ENCODE data around the gene TRERF1. TPM values are rescaled to one million over a fixed set of nuclear protein-coding genes. Genes with fewer than 3 reads are reported as not detected.
A peak's percentile ranks its signal among the peaks of the same experiment; 100 is the strongest.

Gene TRERF1
- total RNA-seq, 1 donor from 2014 or later, result 13.2 TPM

- peaks cover 10% of the 10 kb centered on the region for H3K36me3 Mint-ChIP-seq
- no peaks in the 10 kb centered on the region for H3K27me3 Mint-ChIP-seq
- no peak for TF ChIP-seq CTCF (conservative IDR thresholded peaks at IDR 0.05)
- peaks cover 30% of the 10 kb centered on the region for H3K4me1 Mint-ChIP-seq (ENCODE audit: unreplicated experiment)
- no peak overlapping the region for H3K4me3 Mint-ChIP-seq
- no peak for DNase-seq (ENCODE audit: extremely low spot score, unreplicated experiment)
- H3K9me3 Mint-ChIP-seq, result peaks cover 4% of the 10 kb centered on the region
- H3K27ac Mint-ChIP-seq, result peak overlapping the region; percentile 1
Measured at GRCh38 chr6:42428326-42429041, 23.2 kb downstream of the TRERF1 start.

- Mint-ChIP-seq H3K36me3 (peaks cover 11% of the 10 kb centered on the region), H3K4me1 (ENCODE audit: unreplicated experiment) (peaks cover 30% of the 10 kb centered on the region), H3K4me3 (no peak overlapping the region), H3K27me3 (no peaks in the 10 kb centered on the region), H3K27ac (no peak overlapping the region), H3K9me3 (no peaks in the 10 kb centered on the region)
- DNase-seq (ENCODE audit: extremely low spot score, unreplicated experiment), result no peak
- TF ChIP-seq CTCF (conservative IDR thresholded peaks at IDR 0.05), result no peak
Measured at GRCh38 chr6:42427871-42428270, 23.9 kb downstream of the TRERF1 start.

- peaks cover 14% of the 10 kb centered on the region for H3K36me3 Mint-ChIP-seq
- no peak overlapping the region for H3K4me3 Mint-ChIP-seq
- no peaks in the 10 kb centered on the region for H3K27me3 Mint-ChIP-seq
- no peak for DNase-seq (ENCODE audit: extremely low spot score, unreplicated experiment)
- peaks cover 26% of the 10 kb centered on the region for H3K4me1 Mint-ChIP-seq (ENCODE audit: unreplicated experiment)
- no peak overlapping the region for H3K27ac Mint-ChIP-seq
- no peak for TF ChIP-seq CTCF (conservative IDR thresholded peaks at IDR 0.05)
- H3K9me3 Mint-ChIP-seq, result no peaks in the 10 kb centered on the region
Measured at GRCh38 chr6:42426191-42426590, 25.5 kb downstream of the TRERF1 start.

- Mint-ChIP-seq H3K9me3 (no peaks in the 10 kb centered on the region), H3K4me3 (no peak overlapping the region), H3K27me3 (no peaks in the 10 kb centered on the region), H3K27ac (no peak overlapping the region), H3K4me1 (ENCODE audit: unreplicated experiment) (peaks cover 29% of the 10 kb centered on the region), H3K36me3 (peaks cover 14% of the 10 kb centered on the region)
- TF ChIP-seq CTCF (conservative IDR thresholded peaks at IDR 0.05), result no peak
- DNase-seq (ENCODE audit: extremely low spot score, unreplicated experiment), result no peak
Measured at GRCh38 chr6:42424906-42425474, 26.7 kb downstream of the TRERF1 start.

- Mint-ChIP-seq H3K36me3 (peaks cover 9% of the 10 kb centered on the region), H3K4me1 (ENCODE audit: unreplicated experiment) (peaks cover 27% of the 10 kb centered on the region), H3K27me3 (no peaks in the 10 kb centered on the region), H3K9me3 (no peaks in the 10 kb centered on the region), H3K4me3 (no peak overlapping the region), H3K27ac (no peak overlapping the region)
- no peak for TF ChIP-seq CTCF (conservative IDR thresholded peaks at IDR 0.05)
- no peak for DNase-seq (ENCODE audit: extremely low spot score, unreplicated experiment)
Measured at GRCh38 chr6:42423244-42423643, 28.5 kb downstream of the TRERF1 start.
